Measurements from ENCODE around the gene PPIG. TPM values are rescaled to one million over a fixed set of nuclear protein-coding genes. Genes with fewer than 3 reads are reported as not detected.

Gene PPIG
- total RNA-seq, 1 experiment from 2014 or later, result 46.5 TPM

DNA sequence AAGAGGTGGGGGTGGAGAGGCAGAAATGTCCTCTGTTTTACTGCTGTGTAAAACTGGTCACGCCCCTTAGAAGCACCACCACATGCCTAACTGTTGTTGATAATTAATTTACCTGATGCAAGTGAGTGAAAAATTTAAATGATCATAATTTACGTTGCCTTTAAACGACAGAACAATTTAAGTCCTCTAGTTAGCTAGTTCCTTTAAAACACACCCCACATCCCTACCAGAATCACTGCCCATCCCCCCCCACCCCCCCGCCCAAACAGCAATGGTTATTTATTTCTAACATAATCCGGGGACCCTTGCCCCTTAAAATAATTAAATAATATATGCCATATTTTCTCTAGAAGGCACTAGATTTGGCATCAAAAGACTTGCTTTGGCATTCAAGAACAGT, 633 bp upstream of the PPIG start:
- intact Hi-C loops (cut with micrococcal nuclease; ENCODE audit: unreplicated experiment), result no loop called here
- Histone ChIP-seq H3K27me3 (ENCODE audit: control insufficient read depth, insufficient read depth, low read length) (no peaks in the 10 kb centered on the region), H3K27ac (ENCODE audit: low read length) (peak overlapping the region; percentile 92), H3K4me1 (ENCODE audit: control insufficient read depth, insufficient read depth, low read length) (peaks cover 6% of the 10 kb centered on the region; the same call in 1 of the 2 replicates), H3K9me3 (ENCODE audit: control insufficient read depth, insufficient read depth, low read depth, low read length) (peaks cover 8% of the 10 kb centered on the region), H3K4me3 (ENCODE audit: low read depth in 2 of 2, low read length in 2 of 2) (no peak overlapping the region), H3K36me3 (ENCODE audit: control insufficient read depth, insufficient read depth, low read length) (no peaks in the 10 kb centered on the region)
- in situ Hi-C loops (cut with HindIII; ENCODE audit: low pct_unique_long_range_greater_than_20kb, low sequenced_read_pairs), result no loop called here
- no TSS peak for BruUV-seq (replicated peaks)
- ATAC-seq (no peak), DNase-seq (ENCODE audit: low read depth, low spot score) (no peak)
- POLR2A ChIA-PET, result no interaction called here
- CTCF ChIA-PET, result no interaction called here
- TF ChIP-seq, protein P1, sequence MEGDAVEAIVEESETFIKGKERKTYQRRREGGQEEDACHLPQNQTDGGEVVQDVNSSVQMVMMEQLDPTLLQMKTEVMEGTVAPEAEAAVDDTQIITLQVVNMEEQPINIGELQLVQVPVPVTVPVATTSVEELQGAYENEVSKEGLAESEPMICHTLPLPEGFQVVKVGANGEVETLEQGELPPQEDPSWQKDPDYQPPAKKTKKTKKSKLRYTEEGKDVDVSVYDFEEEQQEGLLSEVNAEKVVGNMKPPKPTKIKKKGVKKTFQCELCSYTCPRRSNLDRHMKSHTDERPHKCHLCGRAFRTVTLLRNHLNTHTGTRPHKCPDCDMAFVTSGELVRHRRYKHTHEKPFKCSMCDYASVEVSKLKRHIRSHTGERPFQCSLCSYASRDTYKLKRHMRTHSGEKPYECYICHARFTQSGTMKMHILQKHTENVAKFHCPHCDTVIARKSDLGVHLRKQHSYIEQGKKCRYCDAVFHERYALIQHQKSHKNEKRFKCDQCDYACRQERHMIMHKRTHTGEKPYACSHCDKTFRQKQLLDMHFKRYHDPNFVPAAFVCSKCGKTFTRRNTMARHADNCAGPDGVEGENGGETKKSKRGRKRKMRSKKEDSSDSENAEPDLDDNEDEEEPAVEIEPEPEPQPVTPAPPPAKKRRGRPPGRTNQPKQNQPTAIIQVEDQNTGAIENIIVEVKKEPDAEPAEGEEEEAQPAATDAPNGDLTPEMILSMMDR (IDR thresholded peaks at IDR 0.05), result no peak
- TF ChIP-seq, protein P2, sequence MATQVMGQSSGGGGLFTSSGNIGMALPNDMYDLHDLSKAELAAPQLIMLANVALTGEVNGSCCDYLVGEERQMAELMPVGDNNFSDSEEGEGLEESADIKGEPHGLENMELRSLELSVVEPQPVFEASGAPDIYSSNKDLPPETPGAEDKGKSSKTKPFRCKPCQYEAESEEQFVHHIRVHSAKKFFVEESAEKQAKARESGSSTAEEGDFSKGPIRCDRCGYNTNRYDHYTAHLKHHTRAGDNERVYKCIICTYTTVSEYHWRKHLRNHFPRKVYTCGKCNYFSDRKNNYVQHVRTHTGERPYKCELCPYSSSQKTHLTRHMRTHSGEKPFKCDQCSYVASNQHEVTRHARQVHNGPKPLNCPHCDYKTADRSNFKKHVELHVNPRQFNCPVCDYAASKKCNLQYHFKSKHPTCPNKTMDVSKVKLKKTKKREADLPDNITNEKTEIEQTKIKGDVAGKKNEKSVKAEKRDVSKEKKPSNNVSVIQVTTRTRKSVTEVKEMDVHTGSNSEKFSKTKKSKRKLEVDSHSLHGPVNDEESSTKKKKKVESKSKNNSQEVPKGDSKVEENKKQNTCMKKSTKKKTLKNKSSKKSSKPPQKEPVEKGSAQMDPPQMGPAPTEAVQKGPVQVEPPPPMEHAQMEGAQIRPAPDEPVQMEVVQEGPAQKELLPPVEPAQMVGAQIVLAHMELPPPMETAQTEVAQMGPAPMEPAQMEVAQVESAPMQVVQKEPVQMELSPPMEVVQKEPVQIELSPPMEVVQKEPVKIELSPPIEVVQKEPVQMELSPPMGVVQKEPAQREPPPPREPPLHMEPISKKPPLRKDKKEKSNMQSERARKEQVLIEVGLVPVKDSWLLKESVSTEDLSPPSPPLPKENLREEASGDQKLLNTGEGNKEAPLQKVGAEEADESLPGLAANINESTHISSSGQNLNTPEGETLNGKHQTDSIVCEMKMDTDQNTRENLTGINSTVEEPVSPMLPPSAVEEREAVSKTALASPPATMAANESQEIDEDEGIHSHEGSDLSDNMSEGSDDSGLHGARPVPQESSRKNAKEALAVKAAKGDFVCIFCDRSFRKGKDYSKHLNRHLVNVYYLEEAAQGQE (IDR thresholded peaks at IDR 0.05; ENCODE audit: insufficient read depth in 1 of 2, low read depth in 2 of 2, low read length in 1 of 2), result no peak
- TF ChIP-seq POLR2AphosphoS5 (IDR thresholded peaks at IDR 0.05; ENCODE audit: low read depth, low read length), result no peak
- TF ChIP-seq TCF7L2 (IDR thresholded peaks at IDR 0.05; ENCODE audit: low read depth, low read length), result no peak
- TF ChIP-seq SIN3A (IDR thresholded peaks at IDR 0.05; ENCODE audit: borderline replicate concordance, insufficient read depth, low read depth, low read length), result no peak

DNA sequence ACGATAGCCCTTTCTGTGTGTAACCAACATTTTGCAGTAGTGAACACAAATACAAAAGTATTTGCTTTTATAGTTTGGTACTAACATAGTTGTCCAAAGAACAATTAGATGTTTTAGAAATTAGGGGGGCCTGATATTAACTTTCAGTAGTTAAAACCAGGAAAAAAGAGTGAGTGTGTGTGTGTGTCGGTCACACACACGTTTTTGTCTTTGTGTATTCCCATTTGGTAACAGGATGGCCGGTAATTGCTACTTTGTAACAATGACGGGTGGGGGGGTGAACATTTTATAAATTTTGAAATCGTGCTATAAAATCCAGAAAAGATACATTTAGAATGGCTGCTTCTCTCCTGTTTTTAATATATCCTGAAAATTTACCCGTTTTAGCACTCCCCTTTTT, 1.5 kb downstream of the PPIG start:
- CTCF ChIA-PET, result no interaction called here
- POLR2A ChIA-PET, result no interaction called here
- BruUV-seq (replicated peaks), result no TSS peak
- Histone ChIP-seq H3K36me3 (ENCODE audit: control insufficient read depth, insufficient read depth, low read length) (no peaks in the 10 kb centered on the region), H3K27ac (ENCODE audit: low read length) (peak overlapping the region; percentile 71), H3K27me3 (ENCODE audit: control insufficient read depth, insufficient read depth, low read length) (no peaks in the 10 kb centered on the region), H3K4me1 (ENCODE audit: control insufficient read depth, insufficient read depth, low read length) (peaks cover 6% of the 10 kb centered on the region; the same call in 1 of the 2 replicates), H3K9me3 (ENCODE audit: control insufficient read depth, insufficient read depth, low read depth, low read length) (peaks cover 8% of the 10 kb centered on the region), H3K4me3 (ENCODE audit: low read depth in 2 of 2, low read length in 2 of 2) (peak overlapping the region; percentile 90 to 92)
- no peak for ATAC-seq
- in situ Hi-C loops (cut with HindIII; ENCODE audit: low pct_unique_long_range_greater_than_20kb, low sequenced_read_pairs) (no loop called here), intact Hi-C loops (cut with micrococcal nuclease; ENCODE audit: unreplicated experiment) (no loop called here)
- no peak for DNase-seq (ENCODE audit: low read depth, low spot score)
- no peak for TF ChIP-seq SIN3A (IDR thresholded peaks at IDR 0.05; ENCODE audit: borderline replicate concordance, insufficient read depth, low read depth, low read length)
- no peak for TF ChIP-seq TCF7L2 (IDR thresholded peaks at IDR 0.05; ENCODE audit: low read depth, low read length)
- TF ChIP-seq, protein P2 (IDR thresholded peaks at IDR 0.05; ENCODE audit: insufficient read depth in 1 of 2, low read depth in 2 of 2, low read length in 1 of 2), result no peak
- TF ChIP-seq POLR2AphosphoS5 (IDR thresholded peaks at IDR 0.05; ENCODE audit: low read depth, low read length), result no peak
- TF ChIP-seq, protein P1 (IDR thresholded peaks at IDR 0.05), result no peak

Data from Panc1 (cell line).